Measurements from ENCODE around the gene B2M. TPM values are rescaled to one million over a fixed set of nuclear protein-coding genes. Genes with fewer than 3 reads are reported as not detected.

B2M gene
- total and polyA plus RNA-seq, 10 of the 15 experiments (the other 5 are each of a cell fraction or from before 2014, with no cell fraction given), result 2,901 to 22,794 (median 8,374) TPM

DNA sequence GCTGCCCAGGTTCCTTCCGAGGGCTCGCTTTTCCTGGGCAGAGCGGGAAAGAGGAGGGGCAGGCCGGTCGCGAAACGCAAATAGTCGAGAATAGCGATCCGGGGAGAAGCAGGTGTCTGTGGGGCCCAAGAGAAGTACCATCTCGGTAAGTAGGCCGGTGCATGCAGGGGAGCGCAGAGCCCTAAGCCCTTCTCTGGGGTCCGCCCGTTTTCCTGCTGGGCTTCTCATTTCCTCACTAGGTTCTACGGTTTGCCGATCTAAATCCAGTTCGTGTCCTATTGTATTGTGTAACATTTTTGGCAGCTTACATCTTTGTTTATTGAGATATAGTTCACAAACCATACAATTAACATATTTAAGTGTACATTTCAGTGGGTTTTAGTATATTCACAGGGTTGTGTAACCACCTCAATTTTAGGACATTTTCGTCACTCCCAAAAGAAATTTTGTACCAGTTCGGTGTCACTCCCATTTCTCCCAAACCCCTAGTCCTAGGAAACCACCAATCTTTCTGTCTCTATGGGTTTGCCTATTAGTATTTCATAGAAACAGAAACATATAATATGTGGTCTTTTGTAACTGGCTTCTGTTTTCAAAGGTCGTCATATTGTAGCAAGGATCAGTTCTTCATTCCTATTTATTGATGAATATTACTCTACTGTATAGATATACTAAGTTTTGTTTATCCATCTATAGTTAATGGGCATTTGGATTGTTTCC lies 18.3 kb downstream of the B2M start (continued):
- TF ChIP-seq, protein P1, sequence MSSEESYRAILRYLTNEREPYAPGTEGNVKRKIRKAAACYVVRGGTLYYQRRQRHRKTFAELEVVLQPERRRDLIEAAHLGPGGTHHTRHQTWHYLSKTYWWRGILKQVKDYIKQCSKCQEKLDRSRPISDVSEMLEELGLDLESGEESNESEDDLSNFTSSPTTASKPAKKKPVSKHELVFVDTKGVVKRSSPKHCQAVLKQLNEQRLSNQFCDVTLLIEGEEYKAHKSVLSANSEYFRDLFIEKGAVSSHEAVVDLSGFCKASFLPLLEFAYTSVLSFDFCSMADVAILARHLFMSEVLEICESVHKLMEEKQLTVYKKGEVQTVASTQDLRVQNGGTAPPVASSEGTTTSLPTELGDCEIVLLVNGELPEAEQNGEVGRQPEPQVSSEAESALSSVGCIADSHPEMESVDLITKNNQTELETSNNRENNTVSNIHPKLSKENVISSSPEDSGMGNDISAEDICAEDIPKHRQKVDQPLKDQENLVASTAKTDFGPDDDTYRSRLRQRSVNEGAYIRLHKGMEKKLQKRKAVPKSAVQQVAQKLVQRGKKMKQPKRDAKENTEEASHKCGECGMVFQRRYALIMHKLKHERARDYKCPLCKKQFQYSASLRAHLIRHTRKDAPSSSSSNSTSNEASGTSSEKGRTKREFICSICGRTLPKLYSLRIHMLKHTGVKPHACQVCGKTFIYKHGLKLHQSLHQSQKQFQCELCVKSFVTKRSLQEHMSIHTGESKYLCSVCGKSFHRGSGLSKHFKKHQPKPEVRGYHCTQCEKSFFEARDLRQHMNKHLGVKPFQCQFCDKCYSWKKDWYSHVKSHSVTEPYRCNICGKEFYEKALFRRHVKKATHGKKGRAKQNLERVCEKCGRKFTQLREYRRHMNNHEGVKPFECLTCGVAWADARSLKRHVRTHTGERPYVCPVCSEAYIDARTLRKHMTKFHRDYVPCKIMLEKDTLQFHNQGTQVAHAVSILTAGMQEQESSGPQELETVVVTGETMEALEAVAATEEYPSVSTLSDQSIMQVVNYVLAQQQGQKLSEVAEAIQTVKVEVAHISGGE (CRISPR knock-in tag; IDR thresholded peaks at IDR 0.05), result no peak
- no peak for TF ChIP-seq ZZZ3 (IDR thresholded peaks at IDR 0.05; ENCODE audit: control insufficient read depth, insufficient read length, low read depth)
- TF ChIP-seq, protein P2, sequence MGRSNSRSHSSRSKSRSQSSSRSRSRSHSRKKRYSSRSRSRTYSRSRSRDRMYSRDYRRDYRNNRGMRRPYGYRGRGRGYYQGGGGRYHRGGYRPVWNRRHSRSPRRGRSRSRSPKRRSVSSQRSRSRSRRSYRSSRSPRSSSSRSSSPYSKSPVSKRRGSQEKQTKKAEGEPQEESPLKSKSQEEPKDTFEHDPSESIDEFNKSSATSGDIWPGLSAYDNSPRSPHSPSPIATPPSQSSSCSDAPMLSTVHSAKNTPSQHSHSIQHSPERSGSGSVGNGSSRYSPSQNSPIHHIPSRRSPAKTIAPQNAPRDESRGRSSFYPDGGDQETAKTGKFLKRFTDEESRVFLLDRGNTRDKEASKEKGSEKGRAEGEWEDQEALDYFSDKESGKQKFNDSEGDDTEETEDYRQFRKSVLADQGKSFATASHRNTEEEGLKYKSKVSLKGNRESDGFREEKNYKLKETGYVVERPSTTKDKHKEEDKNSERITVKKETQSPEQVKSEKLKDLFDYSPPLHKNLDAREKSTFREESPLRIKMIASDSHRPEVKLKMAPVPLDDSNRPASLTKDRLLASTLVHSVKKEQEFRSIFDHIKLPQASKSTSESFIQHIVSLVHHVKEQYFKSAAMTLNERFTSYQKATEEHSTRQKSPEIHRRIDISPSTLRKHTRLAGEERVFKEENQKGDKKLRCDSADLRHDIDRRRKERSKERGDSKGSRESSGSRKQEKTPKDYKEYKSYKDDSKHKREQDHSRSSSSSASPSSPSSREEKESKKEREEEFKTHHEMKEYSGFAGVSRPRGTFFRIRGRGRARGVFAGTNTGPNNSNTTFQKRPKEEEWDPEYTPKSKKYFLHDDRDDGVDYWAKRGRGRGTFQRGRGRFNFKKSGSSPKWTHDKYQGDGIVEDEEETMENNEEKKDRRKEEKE (IDR thresholded peaks at IDR 0.05), result no peak
- peak; percentile 25; the same call in 1 of the 2 replicates for TF ChIP-seq LARP7 (IDR thresholded peaks at IDR 0.05)
- no peak for TF ChIP-seq KAT2A (conservative IDR thresholded peaks at IDR 0.05; ENCODE audit: control insufficient read depth, low read depth, low read length)
- TF ChIP-seq SREBF2 (IDR thresholded peaks at IDR 0.05; ENCODE audit: low read length), result no peak
- TF ChIP-seq FOXM1 (IDR thresholded peaks at IDR 0.05; ENCODE audit: low read depth, low read length), result 0 out of 2 replicates have a peak, but pooled peaks have one; percentile 15
- TF ChIP-seq, protein P3, sequence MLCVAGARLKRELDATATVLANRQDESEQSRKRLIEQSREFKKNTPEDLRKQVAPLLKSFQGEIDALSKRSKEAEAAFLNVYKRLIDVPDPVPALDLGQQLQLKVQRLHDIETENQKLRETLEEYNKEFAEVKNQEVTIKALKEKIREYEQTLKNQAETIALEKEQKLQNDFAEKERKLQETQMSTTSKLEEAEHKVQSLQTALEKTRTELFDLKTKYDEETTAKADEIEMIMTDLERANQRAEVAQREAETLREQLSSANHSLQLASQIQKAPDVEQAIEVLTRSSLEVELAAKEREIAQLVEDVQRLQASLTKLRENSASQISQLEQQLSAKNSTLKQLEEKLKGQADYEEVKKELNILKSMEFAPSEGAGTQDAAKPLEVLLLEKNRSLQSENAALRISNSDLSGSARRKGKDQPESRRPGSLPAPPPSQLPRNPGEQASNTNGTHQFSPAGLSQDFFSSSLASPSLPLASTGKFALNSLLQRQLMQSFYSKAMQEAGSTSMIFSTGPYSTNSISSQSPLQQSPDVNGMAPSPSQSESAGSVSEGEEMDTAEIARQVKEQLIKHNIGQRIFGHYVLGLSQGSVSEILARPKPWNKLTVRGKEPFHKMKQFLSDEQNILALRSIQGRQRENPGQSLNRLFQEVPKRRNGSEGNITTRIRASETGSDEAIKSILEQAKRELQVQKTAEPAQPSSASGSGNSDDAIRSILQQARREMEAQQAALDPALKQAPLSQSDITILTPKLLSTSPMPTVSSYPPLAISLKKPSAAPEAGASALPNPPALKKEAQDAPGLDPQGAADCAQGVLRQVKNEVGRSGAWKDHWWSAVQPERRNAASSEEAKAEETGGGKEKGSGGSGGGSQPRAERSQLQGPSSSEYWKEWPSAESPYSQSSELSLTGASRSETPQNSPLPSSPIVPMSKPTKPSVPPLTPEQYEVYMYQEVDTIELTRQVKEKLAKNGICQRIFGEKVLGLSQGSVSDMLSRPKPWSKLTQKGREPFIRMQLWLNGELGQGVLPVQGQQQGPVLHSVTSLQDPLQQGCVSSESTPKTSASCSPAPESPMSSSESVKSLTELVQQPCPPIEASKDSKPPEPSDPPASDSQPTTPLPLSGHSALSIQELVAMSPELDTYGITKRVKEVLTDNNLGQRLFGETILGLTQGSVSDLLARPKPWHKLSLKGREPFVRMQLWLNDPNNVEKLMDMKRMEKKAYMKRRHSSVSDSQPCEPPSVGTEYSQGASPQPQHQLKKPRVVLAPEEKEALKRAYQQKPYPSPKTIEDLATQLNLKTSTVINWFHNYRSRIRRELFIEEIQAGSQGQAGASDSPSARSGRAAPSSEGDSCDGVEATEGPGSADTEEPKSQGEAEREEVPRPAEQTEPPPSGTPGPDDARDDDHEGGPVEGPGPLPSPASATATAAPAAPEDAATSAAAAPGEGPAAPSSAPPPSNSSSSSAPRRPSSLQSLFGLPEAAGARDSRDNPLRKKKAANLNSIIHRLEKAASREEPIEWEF (IDR thresholded peaks at IDR 0.05; ENCODE audit: insufficient replicate concordance, low read depth, low read length), result no peak
- TF ChIP-seq, protein P4, sequence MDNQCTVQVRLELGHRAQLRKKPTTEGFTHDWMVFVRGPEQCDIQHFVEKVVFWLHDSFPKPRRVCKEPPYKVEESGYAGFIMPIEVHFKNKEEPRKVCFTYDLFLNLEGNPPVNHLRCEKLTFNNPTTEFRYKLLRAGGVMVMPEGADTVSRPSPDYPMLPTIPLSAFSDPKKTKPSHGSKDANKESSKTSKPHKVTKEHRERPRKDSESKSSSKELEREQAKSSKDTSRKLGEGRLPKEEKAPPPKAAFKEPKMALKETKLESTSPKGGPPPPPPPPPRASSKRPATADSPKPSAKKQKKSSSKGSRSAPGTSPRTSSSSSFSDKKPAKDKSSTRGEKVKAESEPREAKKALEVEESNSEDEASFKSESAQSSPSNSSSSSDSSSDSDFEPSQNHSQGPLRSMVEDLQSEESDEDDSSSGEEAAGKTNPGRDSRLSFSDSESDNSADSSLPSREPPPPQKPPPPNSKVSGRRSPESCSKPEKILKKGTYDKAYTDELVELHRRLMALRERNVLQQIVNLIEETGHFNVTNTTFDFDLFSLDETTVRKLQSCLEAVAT (IDR thresholded peaks at IDR 0.05), result peak; percentile 56
